ENCODE results near the gene SETD1A.

The SETD1A gene

DNA sequence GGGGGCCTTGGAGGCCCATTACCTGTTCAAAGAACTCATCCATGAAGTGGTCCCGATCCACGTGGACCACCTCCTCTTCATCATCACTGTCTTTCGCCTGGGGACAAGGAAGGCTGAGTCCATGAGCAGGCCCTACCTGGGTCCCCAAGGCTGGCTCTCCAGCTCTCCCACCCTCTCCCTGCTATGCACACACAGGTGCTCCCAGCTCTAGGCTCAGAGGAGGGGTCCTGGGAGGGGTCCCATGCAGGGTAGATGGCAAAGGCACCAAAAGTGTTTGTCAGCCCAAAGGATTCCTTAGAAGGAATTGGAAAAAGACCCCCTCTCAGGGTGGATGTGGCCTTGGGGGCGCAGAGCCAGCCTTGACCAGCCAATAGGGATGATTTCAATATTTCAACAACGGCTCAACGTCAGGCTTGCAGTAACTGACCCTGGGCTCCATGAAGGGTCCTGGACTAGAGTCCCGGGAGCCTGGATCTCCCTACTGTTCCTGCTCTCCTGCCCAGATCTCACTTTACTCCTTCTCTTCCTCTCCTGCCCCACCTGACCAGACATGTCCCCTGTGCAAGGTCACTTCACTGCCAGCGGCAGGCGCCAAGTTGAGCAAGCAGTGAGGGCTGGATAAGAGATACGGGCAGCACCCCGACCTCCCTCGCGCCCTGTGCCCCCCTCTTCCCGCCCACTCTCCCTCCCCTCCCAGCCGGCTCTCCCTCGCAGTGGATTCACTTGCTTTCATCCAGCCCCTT lies 44.1 kb downstream of the SETD1A start:
- FAIRE-seq: no peak

DNA sequence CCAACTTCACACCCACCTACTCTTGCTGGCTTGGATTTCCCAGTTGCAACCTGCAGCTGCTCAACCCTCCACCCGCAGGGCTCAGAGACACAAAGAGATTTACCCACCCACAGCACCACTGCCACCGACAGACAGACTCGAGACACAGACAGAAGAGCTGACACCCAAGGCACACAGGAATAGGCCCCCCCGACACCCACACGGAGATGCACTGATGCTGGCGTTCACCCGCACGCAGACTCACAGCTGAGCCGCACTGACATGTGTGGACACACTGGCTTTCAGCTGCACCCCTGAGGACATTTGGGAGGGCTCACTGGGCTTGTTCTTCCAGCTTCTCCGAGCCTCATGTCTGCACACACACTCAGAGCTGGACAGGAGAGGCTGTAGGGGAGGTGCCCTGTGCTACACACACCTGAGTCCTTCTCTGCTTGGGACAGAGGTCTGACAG lies 44.7 kb downstream of the SETD1A start:
- no peak for DNase-seq (ENCODE audit: insufficient read length, low spot score)
- no peak for FAIRE-seq
- TF ChIP-seq, protein P1, sequence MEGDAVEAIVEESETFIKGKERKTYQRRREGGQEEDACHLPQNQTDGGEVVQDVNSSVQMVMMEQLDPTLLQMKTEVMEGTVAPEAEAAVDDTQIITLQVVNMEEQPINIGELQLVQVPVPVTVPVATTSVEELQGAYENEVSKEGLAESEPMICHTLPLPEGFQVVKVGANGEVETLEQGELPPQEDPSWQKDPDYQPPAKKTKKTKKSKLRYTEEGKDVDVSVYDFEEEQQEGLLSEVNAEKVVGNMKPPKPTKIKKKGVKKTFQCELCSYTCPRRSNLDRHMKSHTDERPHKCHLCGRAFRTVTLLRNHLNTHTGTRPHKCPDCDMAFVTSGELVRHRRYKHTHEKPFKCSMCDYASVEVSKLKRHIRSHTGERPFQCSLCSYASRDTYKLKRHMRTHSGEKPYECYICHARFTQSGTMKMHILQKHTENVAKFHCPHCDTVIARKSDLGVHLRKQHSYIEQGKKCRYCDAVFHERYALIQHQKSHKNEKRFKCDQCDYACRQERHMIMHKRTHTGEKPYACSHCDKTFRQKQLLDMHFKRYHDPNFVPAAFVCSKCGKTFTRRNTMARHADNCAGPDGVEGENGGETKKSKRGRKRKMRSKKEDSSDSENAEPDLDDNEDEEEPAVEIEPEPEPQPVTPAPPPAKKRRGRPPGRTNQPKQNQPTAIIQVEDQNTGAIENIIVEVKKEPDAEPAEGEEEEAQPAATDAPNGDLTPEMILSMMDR (IDR thresholded peaks at IDR 0.05; ENCODE audit: insufficient read depth, missing control alignments): no peak

More for the DNA sequence above, 44.1 kb downstream of the SETD1A start:
- TF ChIP-seq, protein P1 (IDR thresholded peaks at IDR 0.05; ENCODE audit: insufficient read depth, missing control alignments): no peak
- DNase-seq (ENCODE audit: insufficient read length, low spot score): no peak

DNA sequence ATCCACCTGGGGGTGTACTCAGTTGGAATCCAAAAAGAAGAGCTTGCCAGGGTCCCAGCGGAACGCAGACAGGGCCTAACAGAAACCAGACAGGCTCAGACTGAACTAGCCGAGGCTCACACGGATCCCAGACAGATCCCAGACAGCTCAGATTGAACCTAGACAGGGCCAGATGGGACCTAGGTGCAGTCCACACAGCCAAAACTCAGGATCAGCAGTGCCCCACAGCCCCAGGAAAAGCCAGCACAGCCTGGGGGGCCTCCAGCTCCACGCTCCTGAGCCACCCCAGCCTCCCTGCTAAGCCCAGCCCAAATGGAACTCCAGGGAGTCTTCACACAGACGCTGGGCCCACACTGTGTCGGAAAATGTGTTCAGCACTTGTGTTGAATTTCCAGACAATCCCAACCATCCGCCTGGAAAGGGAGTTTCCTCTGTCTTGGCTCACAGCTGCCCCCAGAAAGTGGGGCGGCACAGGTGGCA lies 45.3 kb downstream of the SETD1A start:
- DNase-seq (ENCODE audit: insufficient read length, low spot score) (no peak), FAIRE-seq (no peak)
- TF ChIP-seq, protein P1 (IDR thresholded peaks at IDR 0.05; ENCODE audit: insufficient read depth, missing control alignments): no peak

DNA sequence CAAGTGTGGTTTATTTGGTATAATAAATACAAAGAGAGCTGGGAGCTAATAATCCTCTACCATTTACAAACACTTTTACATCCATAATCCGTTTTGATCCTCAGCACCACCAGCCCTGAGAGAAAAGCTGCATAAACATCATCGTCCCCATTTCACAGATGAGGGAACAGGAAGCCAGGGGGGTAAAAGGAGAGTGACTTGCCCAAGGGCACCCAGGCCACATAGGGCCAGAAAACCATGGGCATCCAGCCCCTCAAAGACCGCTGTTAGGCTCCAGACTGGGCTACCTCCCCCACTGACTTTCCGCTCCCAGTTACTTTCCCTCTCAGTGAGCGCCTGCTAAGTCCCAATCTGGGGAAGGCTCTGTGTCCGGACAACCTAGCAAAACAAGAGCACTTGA lies 46.2 kb downstream of the SETD1A start:
- TF ChIP-seq, protein P1 (IDR thresholded peaks at IDR 0.05; ENCODE audit: insufficient read depth, missing control alignments): no peak
- DNase-seq (ENCODE audit: insufficient read length, low spot score) (no peak), FAIRE-seq (no peak)

DNA sequence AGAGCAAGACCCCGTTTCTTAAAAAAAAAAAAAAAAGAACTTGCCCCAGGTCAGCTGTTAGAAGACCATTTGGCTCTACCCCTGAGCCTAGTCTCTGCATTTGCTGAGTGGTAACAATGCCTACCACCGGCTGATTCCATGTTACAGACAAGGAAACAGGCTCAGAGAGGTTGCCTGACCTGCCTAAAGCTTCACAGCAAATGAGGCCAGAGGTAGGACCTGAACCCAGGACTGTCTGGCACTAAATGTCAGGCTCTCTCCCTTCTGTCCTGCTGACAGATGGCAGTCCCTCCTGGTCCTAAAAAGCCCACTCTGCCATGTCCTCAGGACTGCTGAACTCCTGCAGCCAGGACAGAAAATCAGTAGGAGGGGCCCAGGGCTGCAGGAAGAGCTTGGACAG lies 47.1 kb downstream of the SETD1A start:
- FAIRE-seq (no peak), DNase-seq (ENCODE audit: insufficient read length, low spot score) (no peak)
- TF ChIP-seq, protein P1 (IDR thresholded peaks at IDR 0.05; ENCODE audit: insufficient read depth, missing control alignments): no peak

DNA sequence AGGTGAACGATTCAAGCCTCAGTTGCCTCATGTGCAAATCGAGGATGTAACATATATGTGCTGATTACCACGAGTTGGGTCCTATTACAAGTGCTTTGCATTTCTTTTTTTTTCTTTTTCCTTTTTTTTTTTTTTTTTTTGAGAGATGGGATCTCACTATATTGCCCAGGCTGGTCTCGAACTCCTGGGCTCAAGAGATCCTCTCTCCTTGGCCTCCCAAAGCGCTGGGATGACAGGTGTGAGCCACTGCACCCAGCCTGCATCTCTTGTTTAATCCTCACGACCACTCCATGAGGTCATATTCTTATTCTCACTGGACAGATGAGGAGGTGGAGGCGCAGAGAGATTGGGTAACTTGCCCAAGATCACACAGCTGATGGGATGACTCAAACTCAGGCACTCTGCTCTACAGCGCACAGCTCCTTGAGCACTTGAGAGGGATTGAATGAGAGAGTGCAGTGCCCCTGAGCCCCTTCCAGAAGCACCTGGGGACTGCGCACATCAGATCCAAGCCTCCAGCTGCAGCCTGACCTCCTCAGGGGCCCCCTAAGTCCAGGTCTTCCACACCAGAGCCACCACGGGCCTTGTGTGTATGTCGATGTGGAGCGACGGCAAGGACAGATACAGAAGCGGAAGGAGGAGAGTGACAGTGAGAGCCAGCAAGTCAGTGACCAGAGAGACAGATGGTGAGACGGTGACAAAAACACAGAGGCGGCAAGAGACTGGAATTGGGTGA lies 48.0 kb downstream of the SETD1A start:
- TF ChIP-seq, protein P1 (IDR thresholded peaks at IDR 0.05; ENCODE audit: insufficient read depth, missing control alignments): no peak
- FAIRE-seq (no peak), DNase-seq (ENCODE audit: insufficient read length, low spot score) (no peak)

DNA sequence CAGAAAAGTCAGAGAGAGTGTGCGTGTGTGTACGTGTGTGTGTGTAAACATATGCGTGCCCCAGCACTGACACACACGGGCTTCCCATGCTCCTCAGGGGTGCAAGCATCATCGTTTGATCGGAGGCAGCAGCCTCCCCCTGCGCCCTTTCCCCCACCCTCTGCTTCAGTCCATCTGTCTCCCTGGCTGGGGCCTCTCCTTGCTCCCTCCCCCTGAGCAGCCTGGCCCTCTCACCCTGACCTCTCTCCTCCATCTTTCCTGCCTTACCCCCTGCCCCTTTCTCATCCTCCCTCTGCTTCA lies 48.5 kb downstream of the SETD1A start:
- TF ChIP-seq, protein P1 (IDR thresholded peaks at IDR 0.05; ENCODE audit: insufficient read depth, missing control alignments): no peak
- DNase-seq (ENCODE audit: insufficient read length, low spot score) (no peak), FAIRE-seq (no peak)
